OCI-LY7 (cell line): ENCODE measurements around the gene SGMS2. TPM values are rescaled to one million over a fixed set of nuclear protein-coding genes. Genes with fewer than 3 reads are reported as not detected.

Experiments used
- BruUV-seq: library from RNA; stranded (reverse); fragments of 400-500 nt; replicated peaks from 2 replicates; lab custom pipeline; 2021; lab: Mats Ljungman, UMichigan
- CTCF ChIA-PET: fragments of 300-600 bp; sonication (Branson Sonifier 250); formaldehyde crosslinking; loops from one replicate; lab custom pipeline; 2022; ENCODE audit warnings: antibody characterized with exemption; ENCODE audit not compliant: unreplicated experiment; lab: Charles Lee
- POLR2A ChIA-PET: fragments of 300-600 bp; sonication (Branson Sonifier 250); formaldehyde crosslinking; loops from one replicate; lab custom pipeline; 2022; ENCODE audit warnings: antibody characterized with exemption; lab: Charles Lee
- DNase-seq: peaks from one replicate; pipeline ENCODE4 v3.0.0-alpha.2; 2015; ENCODE audit warnings: low spot score
- H2AFZ ChIP-seq: fragments of 200-600 bp; sonication (generic), shearing (Covaris generic); 2 replicates; pipeline ENCODE4 v1.6.1; 2014; ENCODE audit warnings: mild to moderate bottlenecking, antibody characterized with exemption, low read length, moderate library complexity
- H3K27ac ChIP-seq: fragments of 200-600 bp; sonication (generic); 2 replicates; pipeline ENCODE4 v1.5.1; 2014; ENCODE audit warnings: mixed run types, low read depth, mild to moderate bottlenecking, moderate library complexity, low read length, inconsistent platforms; ENCODE audit not compliant: poor library complexity, severe bottlenecking
- H3K36me3 ChIP-seq: fragments of 200-600 bp; sonication (generic); 2 replicates; pipeline ENCODE4 v1.6.1; 2014; ENCODE audit warnings: mild to moderate bottlenecking, antibody characterized with exemption, low read length, moderate library complexity, mixed read lengths; ENCODE audit not compliant: insufficient read depth
- H3K4me1 ChIP-seq: fragments of 200-600 bp; sonication (generic); 2 replicates; pipeline ENCODE4 v1.5.1; 2014; ENCODE audit warnings: mild to moderate bottlenecking, low read length; ENCODE audit not compliant: insufficient read depth, poor library complexity, severe bottlenecking
- H3K4me2 ChIP-seq: fragments of 200-600 bp; sonication (generic); 2 replicates; pipeline ENCODE4 v1.6.1; 2014; ENCODE audit warnings: mild to moderate bottlenecking, low read length
- H3K4me3 ChIP-seq: fragments of 200-600 bp; sonication (generic); 2 replicates; pipeline ENCODE4 v1.5.1; 2014; ENCODE audit warnings: mild to moderate bottlenecking, low read depth, low read length; ENCODE audit not compliant: poor library complexity, severe bottlenecking
- H3K79me2 ChIP-seq: fragments of 200-600 bp; sonication (generic); 2 replicates; pipeline ENCODE4 v1.6.1; 2016; ENCODE audit warnings: low read depth, mild to moderate bottlenecking, low read length, moderate library complexity, mixed read lengths; ENCODE audit not compliant: insufficient read depth
- H3K9me2 ChIP-seq: fragments of 200-600 bp; sonication (generic); 2 replicates; pipeline ENCODE4 v1.6.1; 2016; ENCODE audit warnings: mild to moderate bottlenecking, low read length, mixed read lengths; ENCODE audit not compliant: insufficient read depth
- H3K9me3 ChIP-seq: fragments of 200-600 bp; sonication (generic); 2 replicates; pipeline ENCODE4 v1.6.1; 2014; ENCODE audit warnings: mild to moderate bottlenecking, mixed run types, low read length, mixed read lengths
- H4K20me1 ChIP-seq: fragments of 200-600 bp; sonication (generic); 2 replicates; pipeline ENCODE4 v1.6.1; 2014; ENCODE audit warnings: mild to moderate bottlenecking, antibody characterized with exemption, low read length, moderate library complexity, mixed read lengths; ENCODE audit not compliant: insufficient read depth
- EZH2phosphoT487 ChIP-seq: fragments of 200-600 bp; sonication (generic); IDR thresholded peaks from 2 replicates; pipeline ENCODE4 v1.6.1; 2018; ENCODE audit warnings: low read depth, borderline replicate concordance, mild to moderate bottlenecking, mixed run types, antibody characterized with exemption, low read length, moderate library complexity, mixed read lengths
- intact Hi-C: fragments of 100-400 bp; cut with micrococcal nuclease; formaldehyde crosslinking; loops from one replicate; pipeline ENCODE4 v1.10.0; 2022; ENCODE audit not compliant: unreplicated experiment
- total RNA-seq, 2 experiments: library from RNA; depleted of rRNA in 1 of 2; stranded (reverse); fragments of >200 nt in 1 of 2; shearing (Covaris generic) in 1 of 2; gene quantifications; 2 replicates each; pipeline ENCODE4 v1.2.3, GENCODE V29; 2014 to 2022
- TF ChIP-seq, protein P1 (sequence below): fragments of 200-600 bp; sonication (generic); conservative IDR thresholded peaks from 2 replicates; pipeline ENCODE4 v1.5.1; 2014; ENCODE audit warnings: mild to moderate bottlenecking, antibody characterized with exemption, low read length, moderate library complexity, mixed read lengths

SGMS2 gene
- total RNA-seq, 2 experiments from 2014 or later = not detected

DNA sequence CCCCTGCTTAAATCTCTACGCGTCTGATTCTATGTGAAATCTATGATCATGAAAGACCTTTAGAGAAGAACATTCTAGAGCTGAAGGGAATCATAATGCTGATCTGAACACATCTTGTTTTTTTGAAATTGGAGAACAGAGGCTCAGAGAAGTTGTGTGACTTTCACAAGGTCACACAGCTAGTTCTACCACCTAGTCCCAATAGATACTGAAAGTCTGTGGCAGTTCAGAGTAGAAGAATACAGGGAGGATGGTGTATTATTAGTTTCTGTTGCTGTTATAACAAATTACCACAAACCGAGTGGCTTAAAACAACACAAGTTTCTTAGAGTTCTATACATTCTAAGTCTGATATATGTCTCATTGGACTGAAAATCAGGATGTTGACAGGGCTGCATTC lies 121.1 kb downstream of the SGMS2 start:
- TF ChIP-seq, protein P1, sequence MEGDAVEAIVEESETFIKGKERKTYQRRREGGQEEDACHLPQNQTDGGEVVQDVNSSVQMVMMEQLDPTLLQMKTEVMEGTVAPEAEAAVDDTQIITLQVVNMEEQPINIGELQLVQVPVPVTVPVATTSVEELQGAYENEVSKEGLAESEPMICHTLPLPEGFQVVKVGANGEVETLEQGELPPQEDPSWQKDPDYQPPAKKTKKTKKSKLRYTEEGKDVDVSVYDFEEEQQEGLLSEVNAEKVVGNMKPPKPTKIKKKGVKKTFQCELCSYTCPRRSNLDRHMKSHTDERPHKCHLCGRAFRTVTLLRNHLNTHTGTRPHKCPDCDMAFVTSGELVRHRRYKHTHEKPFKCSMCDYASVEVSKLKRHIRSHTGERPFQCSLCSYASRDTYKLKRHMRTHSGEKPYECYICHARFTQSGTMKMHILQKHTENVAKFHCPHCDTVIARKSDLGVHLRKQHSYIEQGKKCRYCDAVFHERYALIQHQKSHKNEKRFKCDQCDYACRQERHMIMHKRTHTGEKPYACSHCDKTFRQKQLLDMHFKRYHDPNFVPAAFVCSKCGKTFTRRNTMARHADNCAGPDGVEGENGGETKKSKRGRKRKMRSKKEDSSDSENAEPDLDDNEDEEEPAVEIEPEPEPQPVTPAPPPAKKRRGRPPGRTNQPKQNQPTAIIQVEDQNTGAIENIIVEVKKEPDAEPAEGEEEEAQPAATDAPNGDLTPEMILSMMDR = no peak
- no peak for TF ChIP-seq EZH2phosphoT487
- ChIA-PET CTCF (no interaction called here), POLR2A (interaction anchor here (0.6 kb wide), 2 partner anchors 65 to 68 kb away, joined by 3 read pairs; no protein-coding TSS in a partner anchor)
- no peak overlapping the region for H3K4me3 ChIP-seq
- no peaks in the 10 kb centered on the region for H3K9me2 ChIP-seq
- DNase-seq = no peak
- H3K4me1 ChIP-seq = no peaks in the 10 kb centered on the region
- no peak overlapping the region for H3K27ac ChIP-seq
- H4K20me1 ChIP-seq = no peaks in the 10 kb centered on the region
- no peak overlapping the region for H3K4me2 ChIP-seq
- H3K36me3 ChIP-seq = peaks cover 8% of the 10 kb centered on the region; the same call in 1 of the 2 replicates
- H3K9me3 ChIP-seq = no peaks in the 10 kb centered on the region
- intact Hi-C loops = no loop called here
- no peak overlapping the region for H2AFZ ChIP-seq
- no peaks in the 10 kb centered on the region for H3K79me2 ChIP-seq
- BruUV-seq = no TSS peak

DNA sequence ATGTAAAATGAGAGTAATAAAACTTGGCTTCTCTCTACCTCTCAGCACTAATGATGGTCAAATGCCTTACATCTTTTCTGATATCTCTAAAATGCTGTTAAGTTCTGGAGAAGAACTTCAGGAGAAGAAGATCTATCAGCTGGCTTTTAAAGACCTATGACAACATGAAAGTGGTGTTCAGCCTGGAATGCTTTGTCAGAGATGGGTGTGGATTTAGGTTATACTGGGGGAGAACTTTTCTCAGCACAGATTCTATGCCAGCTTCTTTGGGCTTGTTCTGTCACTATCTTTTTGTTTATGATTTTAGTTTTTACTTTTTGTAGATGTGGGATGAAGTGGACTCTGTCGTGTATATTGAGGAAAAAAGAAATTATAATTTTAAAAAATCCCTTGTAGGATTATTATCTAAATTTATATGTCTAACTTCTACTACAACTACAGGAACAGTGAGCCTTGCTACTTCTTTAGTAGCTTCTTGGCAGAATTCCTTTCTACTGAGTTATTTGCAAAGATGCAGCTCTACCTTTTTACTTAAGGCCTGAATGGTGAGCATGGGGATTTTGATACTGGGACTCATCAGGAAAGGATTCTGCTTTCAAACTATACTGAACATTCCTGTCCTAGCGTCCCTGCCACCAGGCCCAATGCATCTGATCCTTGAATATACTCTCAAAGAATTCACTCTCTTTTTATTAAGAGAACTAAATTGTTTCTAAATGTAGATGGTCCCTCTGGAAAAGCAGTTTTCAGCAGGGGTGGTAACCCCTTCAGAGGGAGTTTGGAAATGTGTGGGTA lies 126.2 kb downstream of the SGMS2 start:
- ChIA-PET CTCF (no interaction called here), POLR2A (no interaction called here)
- no peak overlapping the region for H2AFZ ChIP-seq
- no TSS peak for BruUV-seq
- H3K79me2 ChIP-seq = no peaks in the 10 kb centered on the region
- H4K20me1 ChIP-seq = no peaks in the 10 kb centered on the region
- DNase-seq = no peak
- H3K36me3 ChIP-seq = peaks cover 4% of the 10 kb centered on the region; the same call in 1 of the 2 replicates
- intact Hi-C loops = no loop called here
- TF ChIP-seq EZH2phosphoT487 = no peak
- TF ChIP-seq, protein P1 = no peak
- no peak overlapping the region for H3K4me2 ChIP-seq
- no peaks in the 10 kb centered on the region for H3K9me3 ChIP-seq
- no peak overlapping the region for H3K27ac ChIP-seq
- H3K9me2 ChIP-seq = no peaks in the 10 kb centered on the region
- H3K4me3 ChIP-seq = no peak overlapping the region
- no peaks in the 10 kb centered on the region for H3K4me1 ChIP-seq

DNA sequence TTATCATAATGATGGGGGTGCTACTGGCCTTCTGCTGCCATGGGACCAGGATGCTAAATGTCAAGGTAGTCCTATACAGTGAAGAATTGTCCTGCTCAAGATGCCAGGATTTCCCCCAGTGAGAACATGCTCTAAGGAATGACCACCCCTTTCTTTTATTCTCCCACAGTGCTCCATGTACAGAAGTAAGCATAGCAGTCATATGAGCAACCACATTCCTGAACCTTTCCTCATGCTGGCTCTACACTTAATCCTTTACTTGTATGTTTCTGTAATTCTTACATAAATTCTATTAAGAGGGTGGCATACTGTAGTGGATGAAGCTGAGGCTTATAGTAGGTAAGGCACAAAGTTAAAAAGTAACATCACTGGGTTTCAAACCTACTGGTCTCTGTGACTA lies 126.8 kb downstream of the SGMS2 start:
- Histone ChIP-seq H3K4me2 (no peak overlapping the region), H3K9me3 (0 out of 2 replicates have a peak, but pooled peaks cover 3% of the 10 kb centered on the region), H3K9me2 (no peaks in the 10 kb centered on the region), H3K4me3 (no peak overlapping the region), H2AFZ (no peak overlapping the region), H3K79me2 (no peaks in the 10 kb centered on the region), H4K20me1 (no peaks in the 10 kb centered on the region), H3K36me3 (peaks cover 4% of the 10 kb centered on the region; the same call in 1 of the 2 replicates), H3K27ac (no peak overlapping the region), H3K4me1 (no peaks in the 10 kb centered on the region)
- POLR2A ChIA-PET = no interaction called here
- DNase-seq = no peak
- no TSS peak for BruUV-seq
- CTCF ChIA-PET = no interaction called here
- intact Hi-C loops = no loop called here
- TF ChIP-seq EZH2phosphoT487 = no peak
- TF ChIP-seq, protein P1 = no peak
